Fibroblast of pulmonary artery (primary cell): ENCODE data around the gene ADAMTS12.

Source experiments
- DNase-seq: peaks from one replicate; pipeline ENCODE4 v3.0.0-alpha.2; 2010; ENCODE audit warnings: low read depth
- H3K4me3 ChIP-seq: replicated peaks from 2 replicates; pipeline ENCODE4 v1.5.1; 2011; ENCODE audit warnings: low read depth, mild to moderate bottlenecking, control low read depth, low read length, moderate library complexity
- TF ChIP-seq, protein P1 (sequence below): IDR thresholded peaks from 2 replicates; pipeline ENCODE4 v1.5.1; 2011; ENCODE audit warnings: mild to moderate bottlenecking, control low read depth, low read length, inconsistent platforms; ENCODE audit errors: missing control alignments

Gene ADAMTS12

GRCh38 chr5:33713136-33713765 is 178.5 kb downstream of the ADAMTS12 start:
- no peak for DNase-seq
- TF ChIP-seq, protein P1, sequence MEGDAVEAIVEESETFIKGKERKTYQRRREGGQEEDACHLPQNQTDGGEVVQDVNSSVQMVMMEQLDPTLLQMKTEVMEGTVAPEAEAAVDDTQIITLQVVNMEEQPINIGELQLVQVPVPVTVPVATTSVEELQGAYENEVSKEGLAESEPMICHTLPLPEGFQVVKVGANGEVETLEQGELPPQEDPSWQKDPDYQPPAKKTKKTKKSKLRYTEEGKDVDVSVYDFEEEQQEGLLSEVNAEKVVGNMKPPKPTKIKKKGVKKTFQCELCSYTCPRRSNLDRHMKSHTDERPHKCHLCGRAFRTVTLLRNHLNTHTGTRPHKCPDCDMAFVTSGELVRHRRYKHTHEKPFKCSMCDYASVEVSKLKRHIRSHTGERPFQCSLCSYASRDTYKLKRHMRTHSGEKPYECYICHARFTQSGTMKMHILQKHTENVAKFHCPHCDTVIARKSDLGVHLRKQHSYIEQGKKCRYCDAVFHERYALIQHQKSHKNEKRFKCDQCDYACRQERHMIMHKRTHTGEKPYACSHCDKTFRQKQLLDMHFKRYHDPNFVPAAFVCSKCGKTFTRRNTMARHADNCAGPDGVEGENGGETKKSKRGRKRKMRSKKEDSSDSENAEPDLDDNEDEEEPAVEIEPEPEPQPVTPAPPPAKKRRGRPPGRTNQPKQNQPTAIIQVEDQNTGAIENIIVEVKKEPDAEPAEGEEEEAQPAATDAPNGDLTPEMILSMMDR, result no peak
- no peak overlapping the region for H3K4me3 ChIP-seq

DNA sequence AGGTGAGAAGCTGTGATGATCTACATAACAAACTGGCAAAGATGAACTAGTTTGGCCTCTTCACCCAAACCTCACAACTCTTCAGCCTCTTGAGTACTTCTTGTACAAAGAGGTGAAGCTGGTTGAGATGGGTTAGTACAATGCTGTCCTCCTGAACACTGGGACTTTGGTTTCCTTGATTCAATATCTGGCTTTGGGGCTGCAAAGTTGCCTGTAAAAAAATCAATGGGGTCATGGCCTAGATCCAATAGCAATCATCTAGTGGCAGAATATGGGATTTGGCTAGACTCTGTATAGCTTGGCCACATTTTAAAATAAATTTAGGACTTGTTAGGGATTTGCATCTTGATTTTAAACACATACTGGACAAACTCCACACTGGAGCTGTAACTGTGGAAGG is 179.1 kb downstream of the ADAMTS12 start:
- no peak for DNase-seq
- no peak overlapping the region for H3K4me3 ChIP-seq
- TF ChIP-seq, protein P1, result no peak

GRCh38 chr5:33711094-33711679 is 180.6 kb downstream of the ADAMTS12 start:
- H3K4me3 ChIP-seq, result no peak overlapping the region
- no peak for DNase-seq
- TF ChIP-seq, protein P1, result no peak

DNA sequence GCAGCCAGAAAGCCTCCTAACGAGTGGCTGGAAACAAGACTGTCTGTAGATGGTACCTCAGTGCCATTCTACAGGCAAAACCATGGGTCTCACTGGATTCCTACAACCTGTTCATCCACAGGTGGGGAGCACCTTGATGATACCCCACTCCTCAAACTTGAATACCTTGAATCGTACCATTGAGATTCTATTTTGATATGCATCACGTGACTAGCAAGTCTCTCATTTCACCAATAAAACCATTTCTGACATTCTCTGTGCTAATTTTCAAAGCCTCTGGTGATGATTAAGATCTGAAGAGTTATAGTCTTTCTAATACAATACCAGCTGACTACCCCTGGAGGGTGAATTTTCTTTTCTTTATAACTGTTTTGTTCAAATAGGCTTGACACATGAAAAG is 188.9 kb downstream of the ADAMTS12 start:
- DNase-seq, result no peak
- TF ChIP-seq, protein P1, result no peak
- no peak overlapping the region for H3K4me3 ChIP-seq

GRCh38 chr5:33701951-33702350 is 189.8 kb downstream of the ADAMTS12 start:
- TF ChIP-seq, protein P1, result no peak
- no peak overlapping the region for H3K4me3 ChIP-seq
- no peak for DNase-seq

DNA sequence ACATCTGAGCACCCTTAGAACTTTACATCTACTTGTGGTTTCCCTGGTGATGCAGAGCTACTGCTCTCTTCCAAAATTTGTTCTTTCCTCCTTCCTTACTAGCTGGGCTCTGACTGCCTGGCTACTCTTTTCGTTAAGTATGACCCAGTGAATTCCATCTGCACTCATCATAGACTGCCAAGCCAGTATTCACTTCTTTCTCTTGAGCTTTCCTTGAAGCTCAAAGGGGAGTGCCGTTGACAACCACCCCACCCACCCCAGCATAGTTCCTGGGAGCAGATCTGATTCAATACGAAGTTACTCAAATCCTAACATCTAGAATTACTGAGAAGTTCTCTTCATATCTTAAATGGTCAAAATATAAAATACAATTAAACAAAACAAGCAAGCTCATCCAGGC is 190.5 kb downstream of the ADAMTS12 start:
- no peak overlapping the region for H3K4me3 ChIP-seq
- DNase-seq, result peak; percentile 31
- TF ChIP-seq, protein P1, result no peak

- H3K4me3 ChIP-seq, result no peak overlapping the region
- TF ChIP-seq, protein P1, result no peak
- no peak for DNase-seq
These were observed 195.4 kb downstream of the ADAMTS12 start for GRCh38 chr5:33696411-33696810.
